ENCODE data around the gene KCNAB1.

The KCNAB1 gene

DNA sequence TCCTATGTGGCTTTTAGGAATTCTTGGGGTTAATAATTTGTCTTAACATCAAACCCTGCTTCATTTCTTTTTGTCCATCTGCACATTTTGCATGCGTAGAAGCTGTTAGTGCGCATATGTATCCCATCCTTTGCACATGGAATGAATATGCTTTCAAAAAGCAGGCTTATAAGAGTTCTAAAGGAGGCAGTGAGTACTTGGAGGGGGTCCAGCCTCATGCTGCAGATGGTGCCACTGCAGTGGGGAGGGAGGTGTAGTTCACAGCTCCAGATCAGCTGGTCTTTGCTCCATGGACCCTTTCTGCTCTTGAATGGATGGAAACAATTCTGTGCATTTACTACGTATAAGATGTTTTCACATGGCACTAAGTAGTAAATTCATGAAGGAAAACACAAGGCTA, 455.3 kb downstream of the KCNAB1 start:
- no peak for DNase-seq (ENCODE audit: extremely low spot score)
- TF ChIP-seq CTCF (IDR thresholded peaks at IDR 0.05; ENCODE audit: control extremely low read depth, extremely low read depth, low read depth, missing control alignments): no peak
- ChIA-PET CTCF (interaction anchor here (0.9 to 1.5 kb wide), 7 partner anchors 12 to 342 kb away, joined by 3 to 4 read pairs (median 3); partner anchors contain the start of gene TIPARP), POLR2A (no interaction called here)

- no peak for TF ChIP-seq CTCF (IDR thresholded peaks at IDR 0.05; ENCODE audit: control extremely low read depth, extremely low read depth, low read depth, missing control alignments)
- CTCF ChIA-PET: interaction anchor here (0.8 to 1.5 kb wide), 7 partner anchors 12 to 341 kb away, joined by 3 to 4 read pairs (median 3); no protein-coding TSS in a partner anchor
- DNase-seq (ENCODE audit: extremely low spot score): no peak
- POLR2A ChIA-PET: no interaction called here
Measured at GRCh38 chr3:156576051-156576450, 455.7 kb downstream of the KCNAB1 start.

DNA sequence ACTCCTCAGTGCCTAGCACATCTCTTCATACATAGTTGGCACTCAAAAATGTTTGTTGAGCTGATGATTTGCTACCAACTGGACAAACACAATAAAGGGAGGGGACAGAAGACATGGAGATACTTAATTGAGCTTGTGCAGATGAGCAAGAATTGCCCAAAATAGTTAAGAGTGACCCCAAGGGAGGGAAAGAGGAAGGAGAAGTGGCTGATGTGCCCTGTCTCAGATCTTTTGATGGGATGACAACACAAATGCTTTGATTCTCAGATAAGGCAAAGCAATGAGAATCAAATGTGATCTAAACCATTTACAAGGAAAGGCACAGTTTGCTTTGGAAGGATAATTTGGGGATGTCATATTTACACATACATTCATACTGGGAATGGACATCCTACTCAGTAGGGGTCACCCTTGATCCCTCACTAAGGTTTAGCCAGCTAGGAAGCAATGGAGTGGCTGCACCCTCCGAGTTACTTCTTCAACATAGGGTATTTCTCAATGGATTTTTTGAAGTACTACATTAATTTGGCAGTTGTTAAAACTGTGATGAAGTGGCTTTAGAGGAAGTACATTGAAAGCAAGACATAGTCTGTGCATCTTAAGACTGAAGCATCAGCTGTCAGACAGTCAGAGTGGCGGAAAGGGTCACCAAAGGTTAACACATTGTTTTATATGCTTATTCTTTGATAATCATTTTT, 456.4 kb downstream of the KCNAB1 start:
- no peak for DNase-seq (ENCODE audit: extremely low spot score)
- CTCF ChIA-PET: interaction anchor here (0.8 to 1.5 kb wide), 7 partner anchors 12 to 97 kb away, joined by 3 to 4 read pairs (median 3); no protein-coding TSS in a partner anchor
- POLR2A ChIA-PET: no interaction called here
- TF ChIP-seq CTCF (IDR thresholded peaks at IDR 0.05; ENCODE audit: control extremely low read depth, extremely low read depth, low read depth, missing control alignments): no peak

DNA sequence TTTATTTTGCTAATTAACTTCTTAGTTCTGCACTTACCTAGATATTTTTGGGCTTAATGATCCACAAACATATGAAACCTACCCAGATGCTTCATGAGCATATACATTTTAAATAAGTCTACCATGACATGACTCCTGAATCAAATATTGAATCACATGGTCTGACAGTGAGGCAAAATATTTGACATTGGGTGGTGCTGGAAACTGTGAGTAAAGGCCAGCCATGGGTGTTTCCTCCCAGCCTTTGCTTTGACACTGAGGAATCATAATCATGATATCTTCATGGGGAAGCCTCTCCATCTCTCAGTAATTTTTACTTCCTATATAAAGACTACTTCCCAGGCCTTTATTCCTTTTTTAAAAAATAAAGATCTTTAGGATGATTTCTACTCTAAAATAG, 457.4 kb downstream of the KCNAB1 start:
- no peak for TF ChIP-seq CTCF (IDR thresholded peaks at IDR 0.05; ENCODE audit: control extremely low read depth, extremely low read depth, low read depth, missing control alignments)
- CTCF ChIA-PET: interaction anchor here (1.1 to 1.5 kb wide), 4 partner anchors 9 to 23 kb away, joined by 3 to 7 read pairs (median 4); partner anchors contain the start of gene SSR3
- POLR2A ChIA-PET: no interaction called here
- no peak for DNase-seq (ENCODE audit: extremely low spot score)

GRCh38 chr3:156579427-156579851, 459.1 kb downstream of the KCNAB1 start:
- CTCF ChIA-PET: no interaction called here
- no peak for TF ChIP-seq CTCF (IDR thresholded peaks at IDR 0.05; ENCODE audit: control extremely low read depth, extremely low read depth, low read depth, missing control alignments)
- POLR2A ChIA-PET: no interaction called here
- no peak for DNase-seq (ENCODE audit: extremely low spot score)

GRCh38 chr3:156581033-156581432, 460.7 kb downstream of the KCNAB1 start:
- TF ChIP-seq CTCF (IDR thresholded peaks at IDR 0.05; ENCODE audit: control extremely low read depth, extremely low read depth, low read depth, missing control alignments): no peak
- ChIA-PET CTCF (interaction anchor here (2.2 kb wide), 1 partner anchor 10 kb away, joined by 5 read pairs; no protein-coding TSS in a partner anchor), POLR2A (no interaction called here)
- no peak for DNase-seq (ENCODE audit: extremely low spot score)

Measured in GM10248 (cell line).